Measurements from ENCODE around the gene KCNB1. TPM values are rescaled to one million over a fixed set of nuclear protein-coding genes. Genes with fewer than 3 reads are reported as not detected.

KCNB1 gene
- total RNA-seq, 2 experiments from 2014 or later = 0.05 TPM; not detected in 1

DNA sequence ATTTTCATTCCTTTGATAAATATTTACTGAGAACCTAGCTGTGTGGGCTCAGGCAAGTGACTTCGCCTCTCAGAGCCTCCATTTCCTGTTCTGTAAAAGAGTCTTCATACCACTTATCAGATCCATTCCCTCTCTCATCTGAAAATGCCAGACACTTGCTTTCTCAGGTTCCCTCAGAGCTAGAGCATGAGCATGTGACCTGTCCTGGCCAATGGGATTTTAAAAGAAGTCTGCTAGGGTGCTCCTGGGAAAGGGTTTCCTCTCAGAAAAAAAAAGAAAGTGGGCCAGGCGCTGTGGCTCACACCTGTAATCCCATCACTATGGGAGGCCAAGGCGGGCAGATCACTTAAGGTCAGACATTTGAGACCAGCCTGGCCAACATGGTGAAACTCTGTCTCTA lies 5.3 kb downstream of the KCNB1 start:
- Mint-ChIP-seq H3K27me3 (peaks cover 54% of the 10 kb centered on the region), H3K4me1 (no peaks in the 10 kb centered on the region), H3K36me3 (no peaks in the 10 kb centered on the region), H3K4me3 (no peak overlapping the region), H3K9me3 (ENCODE audit: low read depth) (no peaks in the 10 kb centered on the region), H3K27ac (no peak overlapping the region)
- DNase-seq = no peak
- no peak for ATAC-seq
- CTCF ChIA-PET = interaction anchor here (1.3 to 1.8 kb wide), 2 partner anchors 56 to 141 kb away, joined by 3 to 4 read pairs; no protein-coding TSS in a partner anchor

DNA sequence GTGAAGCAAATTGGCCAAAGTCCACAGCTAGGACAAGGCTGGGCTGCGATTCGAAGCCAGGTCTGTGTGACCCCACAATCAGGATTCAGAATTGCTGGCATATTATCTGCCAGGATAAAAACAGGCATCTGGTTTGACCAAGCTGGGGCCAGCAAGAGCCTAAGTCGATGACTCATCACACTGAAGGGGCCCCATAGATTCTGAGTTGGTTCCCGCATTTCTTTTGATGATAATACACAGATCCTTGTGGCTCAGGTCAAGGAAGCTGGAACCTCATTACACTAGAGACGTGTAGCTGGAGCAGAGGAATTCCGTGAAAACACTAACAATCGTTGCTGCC lies 6.5 kb downstream of the KCNB1 start:
- no peak overlapping the region for H3K27ac Mint-ChIP-seq
- no peak overlapping the region for H3K4me3 Mint-ChIP-seq
- H3K4me1 Mint-ChIP-seq = no peaks in the 10 kb centered on the region
- H3K9me3 Mint-ChIP-seq (ENCODE audit: low read depth) = no peaks in the 10 kb centered on the region
- DNase-seq (no peak), ATAC-seq (no peak)
- CTCF ChIA-PET = interaction anchor here (1.5 to 1.8 kb wide), 2 partner anchors 8 to 58 kb away, joined by 4 to 6 read pairs; no protein-coding TSS in a partner anchor
- H3K36me3 Mint-ChIP-seq = no peaks in the 10 kb centered on the region
- H3K27me3 Mint-ChIP-seq = peaks cover 56% of the 10 kb centered on the region

DNA sequence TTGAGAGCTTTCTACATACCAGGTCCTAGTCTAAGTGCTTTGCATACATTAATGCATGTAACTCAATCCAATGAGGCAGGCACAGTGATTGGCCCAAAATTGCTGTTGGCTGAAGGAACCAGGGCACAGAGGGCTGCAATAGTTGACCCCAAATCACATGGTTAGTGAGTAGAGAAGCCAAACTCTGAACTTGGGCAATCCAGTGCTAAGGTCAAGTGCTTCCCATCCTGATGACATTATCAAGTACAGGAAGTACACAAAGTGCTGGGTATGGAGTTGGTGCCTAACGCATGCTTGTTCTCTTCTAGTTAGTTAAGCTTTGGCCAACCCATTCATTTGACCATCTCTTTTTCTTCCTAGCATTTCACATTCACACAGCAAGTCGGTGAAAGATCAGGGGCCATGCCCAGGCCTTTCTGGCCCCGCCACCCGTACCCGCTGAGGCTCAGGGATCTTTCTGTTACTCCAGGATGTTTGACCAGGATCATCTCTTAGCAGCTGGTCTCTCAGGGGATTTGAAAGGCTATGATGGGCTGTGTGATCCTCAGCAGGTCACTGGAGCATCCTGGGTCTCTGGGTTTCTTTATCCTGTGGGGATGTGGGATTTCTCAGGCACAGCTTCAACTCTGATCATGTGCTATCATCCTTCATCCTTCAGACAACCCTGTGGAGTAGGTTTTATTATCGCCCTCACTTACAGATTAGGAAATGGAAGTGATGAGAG lies 7.0 kb downstream of the KCNB1 start:
- no peak for ATAC-seq
- peaks cover 56% of the 10 kb centered on the region for H3K27me3 Mint-ChIP-seq
- CTCF ChIA-PET = interaction anchor here (1.5 to 1.8 kb wide), 3 partner anchors 9 to 58 kb away, joined by 4 to 6 read pairs (median 4); no protein-coding TSS in a partner anchor

DNA sequence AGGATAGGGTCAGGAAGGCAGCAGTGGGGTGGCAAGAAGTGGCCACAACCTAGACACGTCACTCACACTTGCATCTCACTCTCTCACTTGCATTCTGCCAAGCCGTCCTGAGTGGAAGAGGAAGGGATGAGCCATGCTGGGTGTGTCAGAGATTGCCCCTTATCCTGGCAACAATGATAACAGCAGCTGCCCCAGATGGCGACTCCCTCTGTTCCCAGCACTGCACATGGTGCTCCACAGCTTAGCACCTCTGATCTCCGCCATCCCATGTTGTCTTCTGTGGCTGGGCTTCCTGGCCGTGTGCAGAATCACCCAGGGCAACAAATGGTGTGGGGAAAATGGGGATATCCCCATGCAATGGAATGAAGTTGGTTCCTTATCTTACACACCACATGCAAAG lies 11.1 kb downstream of the KCNB1 start:
- H3K9me3 Mint-ChIP-seq (ENCODE audit: low read depth) = no peaks in the 10 kb centered on the region
- no peak for DNase-seq
- H3K4me1 Mint-ChIP-seq = no peaks in the 10 kb centered on the region
- peaks cover 64% of the 10 kb centered on the region for H3K27me3 Mint-ChIP-seq
- ATAC-seq = no peak
- H3K4me3 Mint-ChIP-seq = no peak overlapping the region
- no peak overlapping the region for H3K27ac Mint-ChIP-seq
- no peaks in the 10 kb centered on the region for H3K36me3 Mint-ChIP-seq
- CTCF ChIA-PET = no interaction called here

More for the DNA sequence above, 7.0 kb downstream of the KCNB1 start:
- no peaks in the 10 kb centered on the region for H3K36me3 Mint-ChIP-seq
- no peak overlapping the region for H3K4me3 Mint-ChIP-seq
- no peaks in the 10 kb centered on the region for H3K9me3 Mint-ChIP-seq (ENCODE audit: low read depth)
- H3K4me1 Mint-ChIP-seq = no peaks in the 10 kb centered on the region
- DNase-seq = no peak
- no peak overlapping the region for H3K27ac Mint-ChIP-seq

DNA sequence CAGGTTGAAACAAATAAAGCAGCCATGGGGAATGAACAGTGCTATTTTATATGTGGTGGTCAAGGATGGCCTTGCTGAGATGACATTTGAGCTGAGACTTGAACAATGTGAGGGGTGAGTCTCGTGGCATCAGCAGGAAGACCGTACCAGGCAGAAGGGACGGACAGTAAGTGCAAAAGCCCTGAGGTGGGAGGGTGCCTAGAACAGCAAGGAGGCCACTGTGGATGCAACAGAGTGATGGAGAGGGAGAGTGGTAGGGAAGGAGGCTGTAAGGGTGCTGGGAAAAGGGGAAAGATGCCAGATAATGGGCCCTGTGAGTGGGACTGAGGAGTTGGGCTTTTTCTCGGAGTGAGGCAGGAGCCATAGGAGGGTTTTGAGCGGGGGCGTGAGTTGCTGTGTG lies 11.5 kb downstream of the KCNB1 start:
- ATAC-seq (no peak), DNase-seq (no peak)
- Mint-ChIP-seq H3K9me3 (ENCODE audit: low read depth) (no peaks in the 10 kb centered on the region), H3K27ac (no peak overlapping the region), H3K27me3 (peaks cover 64% of the 10 kb centered on the region), H3K4me3 (no peak overlapping the region), H3K4me1 (no peaks in the 10 kb centered on the region), H3K36me3 (no peaks in the 10 kb centered on the region)
- CTCF ChIA-PET = no interaction called here

DNA sequence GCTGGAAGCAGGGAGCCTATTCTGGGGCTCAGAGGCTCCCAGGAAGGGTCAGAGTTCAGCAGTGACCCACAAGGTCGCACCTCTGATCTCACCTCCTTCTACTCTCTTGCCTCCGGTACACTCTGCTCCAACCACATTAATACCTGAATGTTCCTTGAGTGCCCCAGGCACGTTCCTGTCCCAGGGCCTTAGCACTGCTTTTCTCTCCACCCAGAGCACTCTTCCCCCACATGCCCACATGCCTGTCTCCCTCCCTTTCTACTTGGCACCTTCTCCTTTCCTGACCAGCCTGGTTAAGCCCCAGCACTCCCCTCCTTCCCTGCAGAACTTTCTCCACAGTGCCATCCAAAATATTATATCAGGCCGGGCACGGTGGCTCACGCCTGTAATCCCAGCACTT lies 13.4 kb downstream of the KCNB1 start:
- Mint-ChIP-seq H3K4me3 (no peak overlapping the region), H3K27me3 (peaks cover 50% of the 10 kb centered on the region), H3K36me3 (no peaks in the 10 kb centered on the region), H3K9me3 (ENCODE audit: low read depth) (no peaks in the 10 kb centered on the region), H3K27ac (no peak overlapping the region), H3K4me1 (no peaks in the 10 kb centered on the region)
- CTCF ChIA-PET = no interaction called here
- ATAC-seq (no peak), DNase-seq (no peak)

DNA sequence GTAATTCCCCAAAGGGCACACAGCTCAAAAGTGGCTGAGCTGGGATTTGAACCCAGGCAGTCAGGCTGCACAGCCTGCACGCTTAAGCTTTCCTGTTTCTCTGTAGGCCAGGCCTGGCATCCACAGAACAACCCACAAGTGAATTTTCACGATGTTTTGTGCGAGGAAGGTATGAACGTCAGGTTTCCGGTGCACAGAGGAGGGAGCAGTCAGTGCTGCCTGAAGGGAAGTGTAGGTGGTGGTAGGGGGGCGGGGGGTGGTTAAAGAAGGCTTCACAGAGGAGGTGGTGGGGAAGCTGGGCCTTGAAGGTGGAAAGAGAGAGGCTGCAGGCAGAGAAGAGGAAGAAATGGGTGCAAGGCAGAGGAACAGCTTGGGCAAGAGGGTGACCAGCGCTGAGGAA lies 14.1 kb downstream of the KCNB1 start:
- Mint-ChIP-seq H3K27ac (no peak overlapping the region), H3K4me3 (no peak overlapping the region), H3K36me3 (no peaks in the 10 kb centered on the region), H3K27me3 (peaks cover 49% of the 10 kb centered on the region), H3K9me3 (ENCODE audit: low read depth) (no peaks in the 10 kb centered on the region), H3K4me1 (no peaks in the 10 kb centered on the region)
- no peak for DNase-seq
- no peak for ATAC-seq
- CTCF ChIA-PET = no interaction called here

DNA sequence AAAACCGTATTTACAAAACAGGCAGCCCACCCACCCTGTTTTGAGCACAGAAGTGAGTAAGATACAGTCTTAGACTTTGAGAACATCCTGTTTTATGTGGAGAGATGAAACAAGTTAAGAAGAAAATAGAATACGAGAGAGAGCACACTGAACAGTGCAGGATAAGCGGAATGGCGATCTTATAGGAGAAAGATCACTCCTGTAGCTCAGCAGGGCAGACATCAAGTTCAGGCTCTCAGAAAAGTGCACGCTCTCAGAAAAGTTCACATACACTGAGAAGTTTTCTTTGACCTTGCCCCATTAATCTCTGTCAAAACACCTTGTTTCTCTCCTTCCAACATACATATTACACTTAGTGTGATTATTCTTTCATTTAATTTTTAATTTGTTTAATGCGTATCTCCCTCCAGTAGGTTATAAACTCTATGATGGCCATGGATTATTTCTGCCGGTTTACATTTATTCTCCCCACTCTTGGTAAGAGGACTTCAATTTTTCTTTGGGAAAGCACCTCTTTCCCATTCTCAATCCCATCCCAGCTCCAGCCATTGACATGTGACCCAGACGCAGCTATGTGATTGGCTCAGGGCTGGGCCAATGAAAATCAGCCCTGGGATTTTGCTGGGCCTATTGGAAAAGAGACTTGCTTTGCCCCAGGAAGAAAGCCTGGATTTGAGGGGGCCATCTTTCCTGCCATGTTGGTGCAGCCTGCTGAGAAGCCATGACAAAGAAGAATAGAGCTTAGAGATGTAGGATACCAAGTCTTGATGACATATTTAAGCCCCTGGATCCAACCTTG lies 16.2 kb downstream of the KCNB1 start:
- peaks cover 52% of the 10 kb centered on the region for H3K27me3 Mint-ChIP-seq
- H3K9me3 Mint-ChIP-seq (ENCODE audit: low read depth) = no peaks in the 10 kb centered on the region
- H3K4me1 Mint-ChIP-seq = no peaks in the 10 kb centered on the region
- no peaks in the 10 kb centered on the region for H3K36me3 Mint-ChIP-seq
- H3K27ac Mint-ChIP-seq = no peak overlapping the region
- H3K4me3 Mint-ChIP-seq = no peak overlapping the region
- CTCF ChIA-PET = no interaction called here
- ATAC-seq (no peak), DNase-seq (no peak)

DNA sequence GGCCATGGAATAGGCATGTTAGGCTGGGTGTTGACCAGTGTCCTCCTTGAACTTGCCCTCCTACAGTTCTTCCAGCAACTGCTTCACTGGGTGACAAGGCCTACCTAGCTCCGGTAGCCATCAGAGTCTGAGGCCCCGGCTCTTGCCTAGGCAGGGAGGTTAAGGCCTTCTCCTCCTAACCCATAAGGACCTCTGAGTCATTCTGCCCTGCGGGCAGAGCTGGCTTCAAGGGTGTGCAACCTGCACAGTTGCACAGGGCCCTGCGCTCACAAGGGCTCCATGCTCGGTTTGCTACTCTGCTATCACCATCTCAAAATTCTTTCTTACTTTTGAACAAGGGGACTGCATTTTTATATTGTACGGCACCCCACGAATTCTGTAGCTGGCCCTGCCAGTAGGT lies 17.9 kb downstream of the KCNB1 start:
- Mint-ChIP-seq H3K36me3 (no peaks in the 10 kb centered on the region), H3K9me3 (ENCODE audit: low read depth) (no peaks in the 10 kb centered on the region), H3K27ac (no peak overlapping the region), H3K4me1 (no peaks in the 10 kb centered on the region), H3K4me3 (no peak overlapping the region), H3K27me3 (peaks cover 49% of the 10 kb centered on the region)
- DNase-seq (no peak), ATAC-seq (no peak)
- CTCF ChIA-PET = interaction anchor here (1.5 kb wide), 1 partner anchor 81 kb away, joined by 3 read pairs; no protein-coding TSS in a partner anchor

DNA sequence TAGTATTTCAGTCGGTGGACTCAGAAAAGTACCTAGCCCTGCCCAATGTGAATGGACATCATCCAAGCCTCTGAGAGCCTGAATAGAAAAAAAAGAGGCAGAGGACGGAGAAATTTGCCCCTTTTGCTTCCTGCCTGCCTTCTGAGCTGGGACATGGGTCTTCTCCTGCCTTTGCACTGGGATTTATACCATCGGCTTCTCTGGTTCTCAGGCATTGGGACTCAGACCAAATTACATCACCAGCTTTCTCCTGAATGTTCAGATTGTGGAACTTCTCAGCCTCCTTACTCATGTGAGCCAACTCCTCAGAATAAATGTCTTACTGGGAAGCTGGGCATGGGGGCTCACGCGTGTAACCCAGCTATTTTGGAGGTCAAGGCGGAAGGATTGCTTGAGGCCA lies 19.8 kb downstream of the KCNB1 start:
- H3K36me3 Mint-ChIP-seq = no peaks in the 10 kb centered on the region
- no peaks in the 10 kb centered on the region for H3K4me1 Mint-ChIP-seq
- H3K27me3 Mint-ChIP-seq = peaks cover 48% of the 10 kb centered on the region
- no peaks in the 10 kb centered on the region for H3K9me3 Mint-ChIP-seq (ENCODE audit: low read depth)
- no peak for ATAC-seq
- H3K27ac Mint-ChIP-seq = no peak overlapping the region
- DNase-seq = no peak
- no peak overlapping the region for H3K4me3 Mint-ChIP-seq
- CTCF ChIA-PET = interaction anchor here (0.8 kb wide), 1 partner anchor 45 kb away, joined by 3 read pairs; no protein-coding TSS in a partner anchor

DNA sequence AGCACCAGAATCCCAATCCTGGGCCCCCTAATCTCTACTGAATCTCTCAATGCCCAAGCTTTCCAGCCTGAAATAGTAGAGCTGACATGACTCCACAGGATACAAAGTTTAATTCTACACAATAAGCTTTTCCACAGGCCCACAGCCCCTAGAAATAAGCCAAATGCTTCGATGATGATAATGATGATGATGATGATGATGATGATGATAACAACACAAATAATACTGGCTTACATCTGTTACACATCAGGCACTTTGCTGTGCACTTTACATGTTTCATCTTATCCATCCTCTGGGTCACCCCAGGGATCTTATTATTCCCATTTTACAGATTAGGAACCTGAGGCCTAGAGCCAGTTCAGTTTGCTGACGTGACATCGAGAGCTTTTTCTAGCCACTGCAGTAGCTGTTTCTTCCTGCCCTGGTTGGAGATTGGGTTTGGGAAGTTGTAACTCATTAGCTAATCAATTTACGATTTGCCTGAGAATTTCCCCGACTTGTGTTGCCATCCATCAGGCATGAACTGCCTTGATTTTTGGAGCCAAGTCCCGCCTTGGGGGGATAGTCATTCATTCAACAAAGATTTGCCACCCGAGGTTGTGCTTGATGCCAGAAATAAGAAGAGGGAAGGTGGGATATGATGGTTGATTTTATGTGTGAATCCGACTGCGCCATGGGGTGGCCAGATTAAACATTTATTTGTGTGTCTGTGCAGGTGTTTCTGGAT lies 20.4 kb downstream of the KCNB1 start:
- Mint-ChIP-seq H3K9me3 (ENCODE audit: low read depth) (no peaks in the 10 kb centered on the region), H3K36me3 (no peaks in the 10 kb centered on the region), H3K4me1 (no peaks in the 10 kb centered on the region), H3K27me3 (peaks cover 44% of the 10 kb centered on the region), H3K4me3 (no peak overlapping the region), H3K27ac (no peak overlapping the region)
- no peak for DNase-seq
- CTCF ChIA-PET = no interaction called here
- no peak for ATAC-seq

DNA sequence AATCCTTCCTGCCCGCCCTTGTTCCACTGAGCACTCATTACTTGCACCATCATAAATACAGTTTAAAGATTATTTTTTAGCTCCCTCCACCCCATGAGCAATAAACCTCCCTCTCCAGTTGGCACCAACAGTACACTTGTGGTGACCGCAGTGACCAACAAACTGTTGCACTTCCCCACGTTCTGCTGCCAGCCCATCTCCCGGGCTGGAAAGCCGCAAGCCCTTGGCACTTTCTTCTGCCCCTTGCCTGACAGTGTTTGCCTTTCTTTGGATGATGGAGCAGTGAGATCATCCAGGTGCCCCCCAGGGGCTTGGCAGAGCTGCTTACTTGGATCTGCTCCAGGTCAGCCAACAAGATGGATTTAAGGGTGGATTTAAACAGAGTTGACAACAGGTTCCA lies 21.6 kb downstream of the KCNB1 start:
- DNase-seq = no peak
- ATAC-seq = no peak
- Mint-ChIP-seq H3K9me3 (ENCODE audit: low read depth) (no peaks in the 10 kb centered on the region), H3K36me3 (no peaks in the 10 kb centered on the region), H3K27ac (no peak overlapping the region), H3K4me1 (no peaks in the 10 kb centered on the region), H3K4me3 (no peak overlapping the region), H3K27me3 (peaks cover 48% of the 10 kb centered on the region)
- CTCF ChIA-PET = no interaction called here

DNA sequence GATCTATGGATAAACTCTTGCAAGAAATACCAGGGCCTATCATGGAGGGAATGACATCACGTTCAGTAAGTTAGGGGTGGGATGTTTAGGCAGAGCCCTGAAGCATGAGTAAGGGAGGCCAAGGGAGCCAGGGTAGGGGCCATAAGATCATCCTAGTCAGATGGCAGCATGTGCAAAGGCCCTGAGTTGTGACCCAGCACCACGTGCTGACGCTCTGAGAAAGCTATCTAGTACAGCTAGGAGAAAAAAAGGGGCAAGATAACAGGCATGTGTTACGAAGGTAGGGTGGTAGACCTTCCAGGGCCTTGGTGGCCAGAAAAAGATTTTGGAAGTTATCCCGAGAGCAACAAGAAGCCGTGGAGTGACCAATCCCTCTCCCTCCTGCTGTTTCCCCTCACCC lies 22.3 kb downstream of the KCNB1 start:
- Mint-ChIP-seq H3K36me3 (no peaks in the 10 kb centered on the region), H3K27ac (no peak overlapping the region), H3K9me3 (ENCODE audit: low read depth) (no peaks in the 10 kb centered on the region), H3K4me3 (no peak overlapping the region), H3K27me3 (peaks cover 49% of the 10 kb centered on the region), H3K4me1 (no peaks in the 10 kb centered on the region)
- ATAC-seq (no peak), DNase-seq (no peak)
- CTCF ChIA-PET = no interaction called here

All from activated CD8-positive, alpha-beta memory T cell treated with anti-CD3 and anti-CD28 coated beads, Interleukin-2, amount 10 ng/mL, durations not matched to agents 7 days and 5 days (primary cell).